SK-N-SH (cell line): ENCODE measurements around the gene PIK3R5. TPM values are rescaled to one million over a fixed set of nuclear protein-coding genes. Genes with fewer than 3 reads are reported as not detected.

Experiments used
- CTCF ChIA-PET: fragments of 300-600, 350-600 bp; formaldehyde crosslinking; extraction: SDS; loops from one replicate; lab custom pipeline; 2021; lab: Yijun Ruan, JAX
- POLR2A ChIA-PET: fragments of 350-600 bp; sonication (Branson Sonifier 250); formaldehyde crosslinking; extraction: SDS; loops from one replicate; lab custom pipeline; 2020; ENCODE audit warnings: antibody characterized with exemption, inconsistent platforms; lab: Yijun Ruan, JAX
- DNase-seq: peaks from one replicate; pipeline ENCODE4 v3.0.0; 2012
- H2AFZ ChIP-seq: fragments of 200-600 bp; sonication (generic); 2 replicates; pipeline ENCODE4 v1.8.1; 2016; ENCODE audit warnings: antibody characterized with exemption, mild to moderate bottlenecking, low read depth
- H3F3A ChIP-seq: fragments of 200-600 bp; sonication (generic); replicated peaks from 2 replicates; pipeline ENCODE3; 2016; ENCODE audit warnings: antibody characterized with exemption, mild to moderate bottlenecking; ENCODE audit not compliant: insufficient read depth
- H3K27ac ChIP-seq, 2 experiments: fragments of 200-500 bp in 1 of 2; fragments of 200-600 bp in 1 of 2; sonication (Bioruptor generic) in 1 of 2; sonication (generic), shearing (Covaris generic) in 1 of 2; 2 replicates each; pipeline versions ENCODE4 v1.5.1 to v1.6.1; 2014 to 2016; ENCODE audit warnings: low read depth in 2 of 2, inconsistent platforms in 1 of 2, low read length in 1 of 2, mild to moderate bottlenecking in 1 of 2, mixed read lengths in 1 of 2
- H3K27me3 ChIP-seq: fragments of 200-600 bp; sonication (generic), shearing (Covaris generic); 2 replicates; pipeline ENCODE4 v1.6.1; 2016; ENCODE audit warnings: mixed run types; ENCODE audit not compliant: insufficient read depth
- H3K36me3 ChIP-seq, 2 experiments: fragments of 200-500 bp in 1 of 2; fragments of 200-600 bp in 1 of 2; sonication (Bioruptor generic) in 1 of 2; sonication (generic) in 1 of 2; replicated peaks in 1 of 2; 2 replicates each; pipeline versions ENCODE3 to v1.5.1; 2014 to 2016; ENCODE audit warnings: low read length in 1 of 2, mild to moderate bottlenecking in 1 of 2; ENCODE audit not compliant: insufficient read depth in 2 of 2, control insufficient read depth in 1 of 2
- H3K4me1 ChIP-seq, 2 experiments: fragments of 200-500 bp in 1 of 2; fragments of 200-600 bp in 1 of 2; sonication (Bioruptor generic) in 1 of 2; sonication (generic), shearing (Covaris generic) in 1 of 2; 2 replicates each; pipeline versions ENCODE4 v1.5.1 to v1.6.1; 2014 to 2016; ENCODE audit warnings: low read depth in 1 of 2, low read length in 1 of 2, mixed run types in 1 of 2; ENCODE audit not compliant: insufficient read depth in 2 of 2, control insufficient read depth in 1 of 2
- H3K4me2 ChIP-seq: fragments of 200-600 bp; sonication (generic), shearing (Covaris generic); 2 replicates; pipeline ENCODE4 v1.6.1; 2017; ENCODE audit warnings: mixed run types
- H3K4me3 ChIP-seq, 2 experiments: fragments of 200-500 bp in 1 of 2; fragments of 200-600 bp in 1 of 2; sonication (Bioruptor generic) in 1 of 2; sonication (generic), shearing (Covaris generic) in 1 of 2; 2 replicates each; pipeline versions ENCODE4 v1.5.1 to v1.8.1; 2014 to 2016; ENCODE audit warnings: low read depth in 2 of 2, inconsistent platforms in 1 of 2, low read length in 1 of 2, mild to moderate bottlenecking in 1 of 2, mixed read lengths in 1 of 2, moderate library complexity in 1 of 2
- H3K79me2 ChIP-seq: fragments of 200-600 bp; sonication (generic); 2 replicates; pipeline ENCODE4 v1.8.1; 2017; ENCODE audit warnings: mild to moderate bottlenecking; ENCODE audit not compliant: insufficient read depth
- H3K9ac ChIP-seq: fragments of 200-600 bp; sonication (generic); 2 replicates; pipeline ENCODE4 v1.6.1; 2017; ENCODE audit warnings: mixed run types
- H3K9me2 ChIP-seq: fragments of 200-600 bp; sonication (generic); 2 replicates; pipeline ENCODE4 v1.6.1; 2017; ENCODE audit warnings: mixed run types
- H3K9me3 ChIP-seq: fragments of 200-600 bp; sonication (generic); 2 replicates; pipeline ENCODE4 v1.6.1; 2017; ENCODE audit warnings: mixed run types, mild to moderate bottlenecking, moderate library complexity
- H4K20me1 ChIP-seq: fragments of 200-600 bp; sonication (generic); 2 replicates; pipeline ENCODE4 v1.6.1; 2017; ENCODE audit warnings: mild to moderate bottlenecking, mixed run types; ENCODE audit not compliant: insufficient read depth
- ELF1 ChIP-seq: IDR thresholded peaks from 2 replicates; pipeline ENCODE4 v1.4.0; 2012
- FOSL2 ChIP-seq: IDR thresholded peaks from 2 replicates; pipeline ENCODE4 v1.4.0; 2012; ENCODE audit warnings: low read depth, mild to moderate bottlenecking, moderate library complexity, borderline replicate concordance
- GATA2 ChIP-seq: sonication (generic); formaldehyde crosslinking; IDR thresholded peaks from 2 replicates; pipeline ENCODE4 v1.5.0; 2020; ENCODE audit warnings: mild to moderate bottlenecking, missing genetic modification reagents
- MEF2A ChIP-seq: IDR thresholded peaks from 2 replicates; pipeline ENCODE4 v1.4.0; 2012; ENCODE audit warnings: low read depth, borderline replicate concordance
- POLR2AphosphoS5 ChIP-seq: IDR thresholded peaks from 2 replicates; pipeline ENCODE4 v1.6.1; 2012; ENCODE audit warnings: low read depth, low read length
- RCOR1 ChIP-seq: fragments of 150-350 bp; IDR thresholded peaks from 2 replicates; pipeline ENCODE4 v1.6.1; 2017; ENCODE audit warnings: antibody characterized with exemption, low read length
- TAF1 ChIP-seq: IDR thresholded peaks from 2 replicates; pipeline ENCODE4 v1.6.1; 2012; ENCODE audit warnings: low read depth, mild to moderate bottlenecking, low read length, moderate library complexity, borderline replicate concordance
- WGBS: methylation state at CpG from one replicate; pipeline ENCODE4 v1.1.6; 2017; ENCODE audit warnings: low lambda C conversion rate; 5-methylcytosine and 5-hydroxymethylcytosine counted together
- polyA plus RNA-seq, 3 experiments: library from polyadenylated mRNA; depleted of rRNA; stranded (reverse); fragments of >200 nt; gene quantifications; 2 replicates each; pipeline ENCODE4 v1.2.3, GENCODE V29; 2012
- TF ChIP-seq, protein P1 (sequence below): IDR thresholded peaks from 2 replicates; pipeline ENCODE4; 2012
- TF ChIP-seq, protein P2 (sequence below): IDR thresholded peaks from 2 replicates; pipeline ENCODE4 v1.4.0; 2012; ENCODE audit warnings: low read depth, borderline replicate concordance
- TF ChIP-seq, protein P3 (sequence below): IDR thresholded peaks from 2 replicates; pipeline ENCODE4 v1.4.0; 2012; ENCODE audit warnings: low read depth, borderline replicate concordance
- TF ChIP-seq, protein P4 (sequence below): fragments of 150-350 bp; IDR thresholded peaks from 2 replicates; pipeline ENCODE4 v1.6.1; 2017; ENCODE audit warnings: antibody characterized with exemption, low read length, low read depth, borderline replicate concordance

The PIK3R5 gene
- polyA plus RNA-seq, 1 of the 3 experiments (the other 2 are of a cell fraction) = not detected

DNA sequence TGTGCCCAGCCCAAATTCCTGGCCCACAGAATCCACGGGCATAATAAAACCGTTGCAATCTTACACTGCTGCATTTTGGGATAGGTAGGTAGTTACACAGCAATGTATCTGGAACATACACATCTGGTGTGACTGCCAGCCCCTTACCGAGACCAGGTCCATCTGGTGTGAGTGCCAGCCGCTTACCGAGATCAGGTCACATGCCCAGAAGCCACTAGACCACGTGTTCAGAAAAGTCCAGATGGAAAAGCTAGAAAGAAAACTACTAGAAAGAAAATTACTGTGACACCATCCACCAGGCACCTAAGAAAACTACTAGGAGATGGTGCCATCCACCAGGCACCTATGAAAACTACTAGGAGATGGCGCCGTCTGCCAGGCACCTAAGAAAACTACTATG is 19.4 kb downstream of the PIK3R5 start:
- POLR2A ChIA-PET = no interaction called here
- no peaks in the 10 kb centered on the region for H3K9me3 ChIP-seq
- H3K4me3 ChIP-seq = no peak overlapping the region
- no peak overlapping the region for H3K27ac ChIP-seq
- no peak for DNase-seq
- CTCF ChIA-PET = no interaction called here
- H3K9me2 ChIP-seq = no peaks in the 10 kb centered on the region
- no peaks in the 10 kb centered on the region for H3F3A ChIP-seq
- 3% methylated on average over 8 of the region's 8 CpGs for WGBS
- no peaks in the 10 kb centered on the region for H3K36me3 ChIP-seq
- TF ChIP-seq ELF1 = no peak
- TF ChIP-seq TAF1 = no peak
- TF ChIP-seq, protein P1, sequence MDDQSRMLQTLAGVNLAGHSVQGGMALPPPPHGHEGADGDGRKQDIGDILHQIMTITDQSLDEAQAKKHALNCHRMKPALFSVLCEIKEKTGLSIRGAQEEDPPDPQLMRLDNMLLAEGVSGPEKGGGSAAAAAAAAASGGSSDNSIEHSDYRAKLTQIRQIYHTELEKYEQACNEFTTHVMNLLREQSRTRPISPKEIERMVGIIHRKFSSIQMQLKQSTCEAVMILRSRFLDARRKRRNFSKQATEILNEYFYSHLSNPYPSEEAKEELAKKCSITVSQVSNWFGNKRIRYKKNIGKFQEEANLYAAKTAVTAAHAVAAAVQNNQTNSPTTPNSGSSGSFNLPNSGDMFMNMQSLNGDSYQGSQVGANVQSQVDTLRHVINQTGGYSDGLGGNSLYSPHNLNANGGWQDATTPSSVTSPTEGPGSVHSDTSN = no peak
- TF ChIP-seq, protein P2, sequence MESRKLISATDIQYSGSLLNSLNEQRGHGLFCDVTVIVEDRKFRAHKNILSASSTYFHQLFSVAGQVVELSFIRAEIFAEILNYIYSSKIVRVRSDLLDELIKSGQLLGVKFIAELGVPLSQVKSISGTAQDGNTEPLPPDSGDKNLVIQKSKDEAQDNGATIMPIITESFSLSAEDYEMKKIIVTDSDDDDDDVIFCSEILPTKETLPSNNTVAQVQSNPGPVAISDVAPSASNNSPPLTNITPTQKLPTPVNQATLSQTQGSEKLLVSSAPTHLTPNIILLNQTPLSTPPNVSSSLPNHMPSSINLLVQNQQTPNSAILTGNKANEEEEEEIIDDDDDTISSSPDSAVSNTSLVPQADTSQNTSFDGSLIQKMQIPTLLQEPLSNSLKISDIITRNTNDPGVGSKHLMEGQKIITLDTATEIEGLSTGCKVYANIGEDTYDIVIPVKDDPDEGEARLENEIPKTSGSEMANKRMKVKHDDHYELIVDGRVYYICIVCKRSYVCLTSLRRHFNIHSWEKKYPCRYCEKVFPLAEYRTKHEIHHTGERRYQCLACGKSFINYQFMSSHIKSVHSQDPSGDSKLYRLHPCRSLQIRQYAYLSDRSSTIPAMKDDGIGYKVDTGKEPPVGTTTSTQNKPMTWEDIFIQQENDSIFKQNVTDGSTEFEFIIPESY = no peak
- no peak for TF ChIP-seq POLR2AphosphoS5
- no peak for TF ChIP-seq RCOR1
- TF ChIP-seq, protein P3, sequence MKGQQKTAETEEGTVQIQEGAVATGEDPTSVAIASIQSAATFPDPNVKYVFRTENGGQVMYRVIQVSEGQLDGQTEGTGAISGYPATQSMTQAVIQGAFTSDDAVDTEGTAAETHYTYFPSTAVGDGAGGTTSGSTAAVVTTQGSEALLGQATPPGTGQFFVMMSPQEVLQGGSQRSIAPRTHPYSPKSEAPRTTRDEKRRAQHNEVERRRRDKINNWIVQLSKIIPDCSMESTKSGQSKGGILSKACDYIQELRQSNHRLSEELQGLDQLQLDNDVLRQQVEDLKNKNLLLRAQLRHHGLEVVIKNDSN = no peak
- TF ChIP-seq, all 33 proteins: peak for 0
- H3K4me2 ChIP-seq = no peak overlapping the region
- no peaks in the 10 kb centered on the region for H3K79me2 ChIP-seq
- no peaks in the 10 kb centered on the region for H3K4me1 ChIP-seq
- no peaks in the 10 kb centered on the region for H4K20me1 ChIP-seq
- H3K27me3 ChIP-seq = peaks cover 28% of the 10 kb centered on the region; the same call in 1 of the 2 replicates
- no peak overlapping the region for H3K9ac ChIP-seq
- no peak overlapping the region for H2AFZ ChIP-seq

DNA sequence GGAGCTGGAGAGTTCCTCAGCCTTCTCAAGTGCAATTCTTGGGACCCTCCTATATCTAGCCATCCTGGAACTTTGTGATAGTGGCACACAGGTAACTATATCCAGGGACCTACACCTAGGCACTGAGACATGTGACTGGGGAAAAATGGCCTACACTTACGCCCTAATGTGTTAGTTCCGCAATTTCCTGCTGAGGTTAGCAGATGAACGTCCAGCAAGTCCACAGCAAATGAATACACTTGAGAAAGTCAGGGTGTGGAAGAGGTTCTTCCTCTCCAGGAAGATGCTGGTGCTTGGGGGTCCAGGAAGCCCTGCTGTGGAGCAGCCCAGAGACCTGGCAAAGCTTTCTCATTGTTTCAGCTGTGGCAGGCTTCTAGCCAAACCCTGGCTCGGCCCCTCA is 20.8 kb downstream of the PIK3R5 start:
- H3K4me3 ChIP-seq = no peak overlapping the region
- H3K4me2 ChIP-seq = no peak overlapping the region
- no peaks in the 10 kb centered on the region for H4K20me1 ChIP-seq
- TF ChIP-seq, protein P1 = no peak
- TF ChIP-seq, protein P4, sequence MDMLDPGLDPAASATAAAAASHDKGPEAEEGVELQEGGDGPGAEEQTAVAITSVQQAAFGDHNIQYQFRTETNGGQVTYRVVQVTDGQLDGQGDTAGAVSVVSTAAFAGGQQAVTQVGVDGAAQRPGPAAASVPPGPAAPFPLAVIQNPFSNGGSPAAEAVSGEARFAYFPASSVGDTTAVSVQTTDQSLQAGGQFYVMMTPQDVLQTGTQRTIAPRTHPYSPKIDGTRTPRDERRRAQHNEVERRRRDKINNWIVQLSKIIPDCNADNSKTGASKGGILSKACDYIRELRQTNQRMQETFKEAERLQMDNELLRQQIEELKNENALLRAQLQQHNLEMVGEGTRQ = no peak
- TF ChIP-seq POLR2AphosphoS5 (no peak), GATA2 (CRISPR knock-in tag) (no peak), MEF2A (no peak), FOSL2 (no peak)
- H3K27ac ChIP-seq = no peak overlapping the region
- H3F3A ChIP-seq = no peaks in the 10 kb centered on the region
- DNase-seq = no peak
- peaks cover 42% of the 10 kb centered on the region; the same call in 1 of the 2 replicates for H3K27me3 ChIP-seq
- no peaks in the 10 kb centered on the region for H3K4me1 ChIP-seq
- H3K9ac ChIP-seq = no peak overlapping the region
- H2AFZ ChIP-seq = no peak overlapping the region
- ChIA-PET CTCF (interaction anchor here (0.9 kb wide), 1 partner anchor 12 kb away, joined by 3 read pairs; no protein-coding TSS in a partner anchor), POLR2A (no interaction called here)
- no peaks in the 10 kb centered on the region for H3K9me3 ChIP-seq
- 9% methylated on average over 4 of the region's 4 CpGs for WGBS
- H3K36me3 ChIP-seq = no peaks in the 10 kb centered on the region
- H3K79me2 ChIP-seq = no peaks in the 10 kb centered on the region
- no peaks in the 10 kb centered on the region for H3K9me2 ChIP-seq
